Measurements from ENCODE around the gene ALCAM.
"Not testable (repeated sequence)": the region's sequence is repeated elsewhere in the genome, so short reads cannot be mapped to it uniquely, and the experiment has no call there.

Gene ALCAM

GRCh38 chr3:105392598-105392997, 25.9 kb downstream of the ALCAM start:
- DNase-seq = not testable (repeated sequence)

- DNase-seq = no peak
These were observed 27.5 kb downstream of the ALCAM start for GRCh38 chr3:105394177-105394576.

DNA sequence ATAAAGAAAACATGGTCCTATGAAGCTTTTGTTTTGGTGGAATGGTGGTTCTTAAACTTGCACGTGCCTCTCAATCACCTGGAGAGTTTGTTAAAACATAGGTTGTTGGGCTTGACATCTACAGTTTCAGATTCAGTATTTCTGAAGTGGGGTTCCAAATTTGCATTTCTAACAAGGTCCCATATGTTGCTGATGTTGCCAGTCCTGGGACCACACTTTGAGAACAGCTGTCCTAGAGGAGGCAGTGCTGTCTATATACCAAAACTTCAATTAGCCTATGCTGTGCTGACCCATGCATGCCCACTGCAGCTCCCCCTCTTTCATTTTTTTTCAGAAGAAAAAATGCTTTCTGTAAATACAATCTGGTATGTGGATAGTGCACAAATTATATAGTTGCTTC, 31.3 kb downstream of the ALCAM start:
- DNase-seq = no peak

DNA sequence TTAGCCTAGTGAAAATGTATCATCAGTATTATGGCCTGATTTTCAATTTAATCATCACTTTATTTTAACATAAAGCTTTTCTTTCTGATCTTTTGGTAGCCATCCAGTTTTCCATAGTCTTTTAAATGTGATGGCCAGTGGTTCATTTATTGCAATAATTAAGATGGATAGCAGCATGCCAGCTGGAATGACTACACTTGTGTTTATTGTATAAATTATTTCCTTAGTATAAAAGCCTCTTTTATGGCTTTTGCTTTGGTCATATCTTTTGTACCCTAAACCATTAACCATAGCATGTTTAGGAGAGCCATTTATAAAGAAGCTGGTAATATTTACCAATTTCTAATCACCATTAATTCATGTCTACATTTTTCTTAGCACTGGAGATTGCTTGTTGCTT, 31.7 kb downstream of the ALCAM start:
- DNase-seq = no peak

DNA sequence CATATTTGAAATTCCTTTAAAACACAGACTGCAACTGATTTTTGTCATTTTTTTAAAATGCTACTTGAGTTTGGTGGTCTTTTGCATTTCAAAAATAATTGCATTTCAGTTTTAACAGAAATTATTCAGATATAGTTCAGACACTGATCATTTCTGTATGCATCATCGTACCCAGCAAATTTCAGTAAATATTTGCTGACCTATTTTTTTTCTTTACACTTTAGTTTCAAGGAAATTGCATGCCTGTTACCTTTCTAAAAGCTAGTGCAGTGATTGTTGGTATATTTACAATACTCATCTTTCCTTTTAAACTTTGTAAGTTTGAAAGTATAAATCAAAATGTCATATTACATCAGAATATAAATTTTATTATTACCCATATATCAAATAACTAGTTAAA, 32.4 kb downstream of the ALCAM start:
- no peak for DNase-seq

GRCh38 chr3:105399611-105400010, 32.9 kb downstream of the ALCAM start:
- no peak for DNase-seq

GRCh38 chr3:105401254-105401653, 34.5 kb downstream of the ALCAM start:
- no peak for DNase-seq

DNA sequence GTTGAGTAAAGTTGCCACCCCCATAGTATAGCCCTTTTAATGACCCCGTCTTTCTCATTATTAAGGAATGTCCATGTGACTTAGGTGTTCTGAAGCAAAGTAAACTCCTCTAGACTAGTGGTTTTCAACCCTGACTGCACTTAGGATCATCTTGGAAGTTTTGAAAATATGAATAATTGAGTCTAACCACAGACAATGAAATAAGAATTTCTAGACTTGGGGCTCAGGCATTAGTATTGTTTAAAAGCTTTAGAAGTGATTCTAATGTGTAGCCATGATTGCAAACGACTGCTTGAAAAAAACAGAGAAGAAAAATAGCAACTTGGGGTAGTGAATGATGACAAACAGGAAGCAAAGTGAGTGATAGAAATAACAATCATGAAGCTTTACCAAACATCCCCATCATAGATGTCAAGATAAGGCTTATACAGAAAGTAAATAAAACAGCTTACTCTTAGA, 35.0 kb downstream of the ALCAM start:
- DNase-seq = no peak

DNA sequence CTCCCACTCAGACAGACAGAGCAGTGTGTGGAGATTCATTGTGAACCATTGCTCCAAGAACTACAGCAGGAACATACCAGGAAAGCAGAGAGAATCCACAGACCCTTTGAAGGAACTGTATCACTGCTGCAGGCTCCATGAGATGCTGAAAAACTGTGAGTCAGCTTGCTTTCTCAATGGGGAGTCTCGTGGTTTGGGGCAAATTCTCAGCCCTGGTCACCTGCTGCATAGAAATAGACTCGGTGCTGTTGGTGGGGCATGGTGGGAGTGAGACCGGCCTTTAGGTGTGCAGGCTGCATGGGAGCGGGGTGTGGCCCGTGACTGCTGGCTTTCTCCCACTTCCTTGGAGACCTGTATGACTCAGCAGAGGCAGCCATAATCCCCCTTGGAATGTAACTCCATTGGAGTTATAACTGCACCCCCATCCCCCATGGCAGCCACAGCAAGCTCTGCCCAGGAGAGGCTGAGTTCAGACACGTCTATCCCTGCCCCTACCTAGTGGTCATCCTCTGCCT, 35.6 kb downstream of the ALCAM start:
- no peak for DNase-seq

GRCh38 chr3:105403034-105403433, 36.3 kb downstream of the ALCAM start:
- not testable (repeated sequence) for DNase-seq

- DNase-seq = no peak
These were observed 39.6 kb downstream of the ALCAM start for GRCh38 chr3:105406268-105406667.

GRCh38 chr3:105409364-105409763, 42.7 kb downstream of the ALCAM start:
- no peak for DNase-seq

DNA sequence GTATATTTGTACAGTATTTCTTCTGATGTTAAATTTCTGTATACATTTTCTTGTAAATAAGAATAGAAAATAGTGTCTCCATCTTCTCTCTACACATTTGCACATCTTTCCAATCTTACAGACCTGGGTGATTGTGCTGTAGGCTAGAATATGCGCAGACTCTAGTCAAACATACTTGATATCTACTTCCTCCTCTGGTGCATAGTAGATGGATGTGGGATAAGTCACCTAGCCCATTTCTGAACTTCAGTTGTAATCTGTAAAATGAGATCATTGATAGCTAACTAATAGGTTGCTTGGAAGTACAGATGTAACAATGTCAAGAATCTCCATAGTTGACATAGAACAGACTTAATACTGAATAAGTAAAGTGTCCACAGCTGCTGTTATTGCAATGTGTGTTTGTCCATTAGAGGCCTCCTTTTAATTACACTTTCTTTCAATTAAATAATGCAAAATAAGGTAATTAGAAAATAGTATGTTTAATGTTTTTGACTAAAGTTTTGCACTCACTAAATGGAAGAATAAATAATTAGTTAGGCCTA, 46.7 kb downstream of the ALCAM start:
- DNase-seq = no peak

DNA sequence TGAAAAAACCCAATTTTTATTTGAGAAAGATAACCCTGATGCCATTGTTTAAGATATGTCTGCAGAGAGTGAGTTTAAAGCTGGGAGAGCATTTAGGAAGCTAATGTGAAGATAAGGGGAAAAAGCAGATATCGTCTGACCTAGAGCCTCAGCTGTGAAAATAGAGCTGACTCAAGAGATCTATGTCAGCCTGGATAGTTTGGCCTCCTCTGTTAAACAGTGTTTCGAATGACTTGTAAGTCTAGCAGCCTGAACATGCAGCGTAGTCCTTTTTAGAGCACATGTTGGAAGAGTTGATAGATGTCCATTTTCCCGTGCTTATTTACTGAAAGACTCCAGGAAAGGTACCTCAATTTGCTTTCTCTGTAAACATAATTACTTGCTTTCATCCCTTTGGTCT, 48.1 kb downstream of the ALCAM start:
- no peak for DNase-seq

DNA sequence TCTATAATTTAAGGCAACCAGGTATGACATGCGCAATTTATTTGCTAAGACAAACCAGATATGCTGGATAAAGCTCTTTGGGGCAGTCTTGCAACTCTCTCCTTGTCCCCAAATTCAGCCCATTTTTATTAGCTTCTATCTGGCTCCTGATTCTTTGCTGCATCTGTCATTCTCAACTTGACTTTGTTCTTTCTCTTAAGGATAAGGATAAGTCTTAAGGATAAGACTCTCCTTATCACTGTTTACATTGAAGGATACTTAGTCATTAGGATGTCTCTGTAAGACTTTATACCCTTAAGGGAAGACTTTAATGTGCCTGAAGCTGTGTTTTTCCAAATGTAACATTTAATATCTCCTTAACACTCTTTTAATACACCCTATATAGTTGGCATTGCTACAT, 49.2 kb downstream of the ALCAM start:
- no peak for DNase-seq

DNA sequence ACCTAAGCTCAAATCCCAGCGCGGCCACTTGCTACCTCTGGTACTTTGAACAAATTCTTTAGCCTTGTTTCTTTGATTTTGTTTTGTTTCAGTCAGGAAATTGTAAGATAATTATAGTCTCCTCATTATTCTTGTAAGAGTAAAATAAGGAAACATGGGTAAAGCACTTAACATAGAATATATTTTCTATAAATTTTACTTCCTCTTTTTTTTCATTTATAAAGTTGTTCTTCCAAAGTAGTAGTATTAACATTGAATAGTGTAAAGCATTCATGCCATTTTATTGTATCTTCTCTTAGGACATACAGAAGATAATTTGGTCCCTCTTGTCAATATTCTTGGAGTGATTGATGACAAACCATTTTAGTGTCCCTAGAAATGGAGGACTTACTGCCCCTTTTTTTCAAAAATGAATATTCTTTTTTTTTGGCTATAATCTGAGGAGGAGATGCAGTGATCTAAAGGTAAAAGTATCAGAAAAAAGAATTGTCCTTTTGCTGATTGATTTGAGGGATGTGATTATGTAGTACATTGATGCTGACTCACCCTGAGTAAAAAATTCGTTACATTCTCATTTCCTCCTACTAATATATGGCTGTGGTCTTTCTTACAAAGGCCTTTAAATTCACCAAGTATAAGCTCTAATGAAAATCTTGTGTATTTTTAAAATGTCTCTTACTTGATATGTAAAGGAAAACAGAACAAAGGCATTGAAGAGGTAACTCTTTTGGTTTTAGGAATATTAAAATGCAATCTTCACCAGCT, 51.0 kb downstream of the ALCAM start:
- no peak for DNase-seq

DNA sequence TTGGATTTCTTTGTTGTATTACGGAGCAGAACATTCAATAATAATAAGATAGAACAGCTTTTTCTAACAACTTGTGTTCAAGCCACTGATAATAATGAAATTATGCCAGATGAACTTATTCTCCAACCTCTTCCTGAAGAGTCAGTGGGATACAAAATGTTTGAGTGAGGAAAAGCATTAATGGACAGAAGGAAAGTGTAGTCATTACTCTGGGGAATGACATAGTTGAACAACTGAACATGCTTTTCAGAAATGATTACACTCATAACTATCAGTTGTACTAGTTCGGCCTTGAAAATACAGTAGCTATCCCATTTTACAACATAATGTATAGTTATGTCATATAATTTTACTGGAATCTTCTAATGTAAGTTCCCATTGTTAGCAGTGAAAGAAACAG, 55.9 kb downstream of the ALCAM start:
- DNase-seq = no peak

GRCh38 chr3:105423397-105423796, 56.7 kb downstream of the ALCAM start:
- DNase-seq = no peak

GRCh38 chr3:105424412-105425152, 57.9 kb downstream of the ALCAM start:
- no peak for DNase-seq

DNA sequence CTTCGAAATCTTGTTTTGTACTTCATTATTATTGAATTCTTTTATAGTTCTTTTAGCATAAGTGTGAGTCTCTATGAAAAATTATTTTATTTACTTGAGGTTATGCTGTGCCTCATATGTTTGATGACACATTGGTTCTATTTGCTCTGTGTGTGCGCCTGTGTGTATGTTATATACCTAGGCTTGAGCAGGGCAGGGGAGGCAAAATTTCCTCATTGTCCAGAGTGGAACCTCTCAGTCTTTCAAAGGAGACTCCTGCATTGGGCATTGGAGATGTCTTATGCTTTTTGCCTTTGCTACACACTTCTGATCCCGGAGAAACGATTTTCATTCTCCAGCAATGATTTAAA, 58.4 kb downstream of the ALCAM start:
- DNase-seq = no peak

GRCh38 chr3:105427332-105427731, 60.6 kb downstream of the ALCAM start:
- DNase-seq = no peak

GRCh38 chr3:105429034-105429762, 62.5 kb downstream of the ALCAM start:
- no peak for DNase-seq

- DNase-seq = no peak
These were observed 63.7 kb downstream of the ALCAM start for GRCh38 chr3:105430455-105430854.

Data from stimulated activated CD4-positive, alpha-beta T cell treated with anti-CD3 and anti-CD28 coated beads, Interleukin-4, amount 100 ng/mL, for 4 hours (primary cell).